GM12878 (cell line): ENCODE results near the gene CAMK2B. TPM values are rescaled to one million over a fixed set of nuclear protein-coding genes. Genes with fewer than 3 reads are reported as not detected.

ENCODE experiments used
- ASH2L ChIP-seq: fragments of 300-600, 200-600 bp; sonication (generic); IDR thresholded peaks from 2 replicates; pipeline ENCODE4 v1.6.1; 2017; ENCODE audit warnings: low read depth, mild to moderate bottlenecking, borderline replicate concordance
- CHD4 ChIP-seq: fragments of 200-600 bp; sonication (generic); IDR thresholded peaks from 2 replicates; pipeline ENCODE4 v1.6.1; 2016; ENCODE audit warnings: mild to moderate bottlenecking
- CTCF ChIP-seq, 3 experiments: IDR thresholded peaks in 2 of 3; conservative IDR thresholded peaks in 1 of 3; 2 replicates each; pipeline ENCODE4 v1.5.1; 2011; ENCODE audit warnings: low read depth in 3 of 3, low read length in 3 of 3, mild to moderate bottlenecking in 3 of 3, control low read depth in 2 of 3, moderate library complexity in 2 of 3, inconsistent platforms in 1 of 3, mixed read lengths in 1 of 3; ENCODE audit not compliant: control insufficient read depth in 2 of 3, insufficient read depth in 1 of 3; ENCODE audit errors: extremely low read depth in 1 of 3
- IRF3 ChIP-seq: fragments of 450-650 bp; IDR thresholded peaks from 2 replicates; pipeline ENCODE4 v1.6.1; 2014; ENCODE audit warnings: mild to moderate bottlenecking
- PAX5 ChIP-seq: IDR thresholded peaks from 2 replicates; pipeline ENCODE4 v1.6.1; 2011; ENCODE audit warnings: low read depth, low read length, borderline replicate concordance
- SKIL ChIP-seq: fragments of 450-650 bp; IDR thresholded peaks from 2 replicates; pipeline ENCODE4 v1.6.1; 2017; ENCODE audit warnings: mild to moderate bottlenecking, low read depth, inconsistent platforms; ENCODE audit not compliant: poor library complexity, severe bottlenecking
- polyA plus RNA-seq, 11 experiments: library from polyadenylated mRNA; depleted of rRNA in 4 of 11; unstranded in 6 of 11; stranded (reverse) in 5 of 11; fragments of >200 nt; fragmentation: Nextera tagmentation in 4 of 11; fragmentation: Illumina TruSeq in 1 of 11; extraction: Ambion mirVana in 4 of 11; extraction: Trizol in 1 of 11; gene quantifications; 1 replicate in 1 of 11; 2 replicates in 10 of 11; pipeline versions ENCODE4 v1.2.1 to v1.2.3, GENCODE V29; 2011 to 2016; ENCODE audit warnings: inconsistent platforms in 2 of 11, missing spikeins in 2 of 11, low read depth in 1 of 11
- total RNA-seq, 4 experiments: library from RNA; depleted of rRNA in 3 of 4; stranded (reverse); fragments of >200 nt in 3 of 4; fragmentation: Illumina TruSeq in 1 of 4; extraction: Trizol in 1 of 4; gene quantifications; 2 replicates each; pipeline versions ENCODE4 v1.2.1 to v1.2.3, GENCODE V29; 2013 to 2021

The CAMK2B gene
- total and polyA plus RNA-seq, 10 of the 15 experiments (the other 5 are each of a cell fraction or from before 2014, with no cell fraction given): 0.06 to 0.23 (median 0.11) TPM; not detected in 5

- TF ChIP-seq IRF3 (no peak), PAX5 (no peak), CTCF (IDR thresholded peaks at IDR 0.05 in 2 of 3, conservative IDR thresholded peaks at IDR 0.05 in 1 of 3; ENCODE audit: control insufficient read depth in 2 of 3, extremely low read depth in 1 of 3, insufficient read depth in 1 of 3, low read depth in 3 of 3, low read length in 3 of 3) (peak; percentile 42 to 54 (median 52)), SKIL (no peak), ASH2L (no peak), CHD4 (no peak)
These were observed 22.9 kb upstream of the CAMK2B start (continued) for GRCh38 chr7:44348300-44348699.
